ENCODE measurements around the gene CHIC2.

GRCh38 chr4:54015423-54016030, 48.9 kb downstream of the CHIC2 start:
- no peak for TF ChIP-seq ZBTB21 (tag by site-specific recombination; IDR thresholded peaks at IDR 0.05)
- TF ChIP-seq CTCF (tag by site-specific recombination; IDR thresholded peaks at IDR 0.05) = no peak
- TF ChIP-seq ZFP69B (tag by site-specific recombination; IDR thresholded peaks at IDR 0.05) = no peak
- no peak for TF ChIP-seq ZBTB1 (tag by site-specific recombination; IDR thresholded peaks at IDR 0.05)
- no peak for TF ChIP-seq PRDM10 (tag by site-specific recombination; IDR thresholded peaks at IDR 0.05)
- TF ChIP-seq ZNF18 (tag by site-specific recombination; IDR thresholded peaks at IDR 0.05) = no peak
- no peak for TF ChIP-seq RBAK (tag by site-specific recombination; IDR thresholded peaks at IDR 0.05)
- TF ChIP-seq ZNF677 (tag by site-specific recombination; IDR thresholded peaks at IDR 0.05) = no peak
- no peak for TF ChIP-seq ZNF701 (tag by site-specific recombination; IDR thresholded peaks at IDR 0.05)
- no peak for TF ChIP-seq EGR2 (tag by site-specific recombination; IDR thresholded peaks at IDR 0.05; ENCODE audit: low read depth)
- TF ChIP-seq KLF16 (tag by site-specific recombination; IDR thresholded peaks at IDR 0.05) = no peak
- no peak for TF ChIP-seq ZSCAN18 (tag by site-specific recombination; IDR thresholded peaks at IDR 0.05)
- no peak for TF ChIP-seq ZBTB20 (tag by site-specific recombination; IDR thresholded peaks at IDR 0.05)
- TF ChIP-seq ZNF24 (tag by site-specific recombination; IDR thresholded peaks at IDR 0.05) = no peak
